ENCODE results near the gene ZNF17.

The ZNF17 gene

DNA sequence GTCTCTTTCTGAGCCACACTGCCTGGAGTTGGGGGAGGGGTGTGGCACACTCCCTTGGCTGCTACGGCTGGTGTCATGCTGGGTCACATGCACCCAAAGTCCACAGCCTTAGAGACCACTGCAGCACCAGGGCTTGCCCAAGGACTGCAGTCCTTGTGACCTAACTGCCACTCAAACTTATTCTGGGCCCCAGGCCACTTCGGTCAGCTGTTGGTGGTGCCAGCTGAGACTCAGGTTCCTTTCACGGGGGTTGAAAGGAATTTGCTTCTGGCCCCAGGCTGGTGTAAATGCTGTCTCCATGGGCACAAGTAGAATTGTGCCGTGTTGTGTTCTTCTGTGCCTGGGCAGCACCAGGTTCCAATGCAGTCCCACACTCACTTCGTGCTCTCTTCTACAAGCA lies 55.5 kb downstream of the ZNF17 start:
- no peaks in the 10 kb centered on the region for H3K9me2 ChIP-seq (replicated peaks; ENCODE audit: low read depth, low read length)
- no peaks in the 10 kb centered on the region for H3K79me2 ChIP-seq (ENCODE audit: insufficient read depth, low read length)
- TF ChIP-seq, protein P1, sequence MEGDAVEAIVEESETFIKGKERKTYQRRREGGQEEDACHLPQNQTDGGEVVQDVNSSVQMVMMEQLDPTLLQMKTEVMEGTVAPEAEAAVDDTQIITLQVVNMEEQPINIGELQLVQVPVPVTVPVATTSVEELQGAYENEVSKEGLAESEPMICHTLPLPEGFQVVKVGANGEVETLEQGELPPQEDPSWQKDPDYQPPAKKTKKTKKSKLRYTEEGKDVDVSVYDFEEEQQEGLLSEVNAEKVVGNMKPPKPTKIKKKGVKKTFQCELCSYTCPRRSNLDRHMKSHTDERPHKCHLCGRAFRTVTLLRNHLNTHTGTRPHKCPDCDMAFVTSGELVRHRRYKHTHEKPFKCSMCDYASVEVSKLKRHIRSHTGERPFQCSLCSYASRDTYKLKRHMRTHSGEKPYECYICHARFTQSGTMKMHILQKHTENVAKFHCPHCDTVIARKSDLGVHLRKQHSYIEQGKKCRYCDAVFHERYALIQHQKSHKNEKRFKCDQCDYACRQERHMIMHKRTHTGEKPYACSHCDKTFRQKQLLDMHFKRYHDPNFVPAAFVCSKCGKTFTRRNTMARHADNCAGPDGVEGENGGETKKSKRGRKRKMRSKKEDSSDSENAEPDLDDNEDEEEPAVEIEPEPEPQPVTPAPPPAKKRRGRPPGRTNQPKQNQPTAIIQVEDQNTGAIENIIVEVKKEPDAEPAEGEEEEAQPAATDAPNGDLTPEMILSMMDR (conservative IDR thresholded peaks at IDR 0.05; ENCODE audit: low read length) = no peak
- TF ChIP-seq EZH2phosphoT487 (IDR thresholded peaks at IDR 0.05; ENCODE audit: borderline replicate concordance) = no peak
- no peaks in the 10 kb centered on the region for H4K20me1 ChIP-seq (ENCODE audit: insufficient read depth, low read length, poor library complexity, severe bottlenecking)
- no peak overlapping the region for H3K9ac ChIP-seq (ENCODE audit: low read depth, low read length, poor library complexity, severe bottlenecking)
- no peaks in the 10 kb centered on the region for H3K27me3 ChIP-seq (ENCODE audit: insufficient read depth, low read length, poor library complexity, severe bottlenecking)
- H2AFZ ChIP-seq (ENCODE audit: low read length) = no peak overlapping the region
- peaks cover 7% of the 10 kb centered on the region; the same call in 1 of the 2 replicates for H3K9me3 ChIP-seq (ENCODE audit: insufficient read depth, low read depth, low read length)
- H3K36me3 ChIP-seq (ENCODE audit: insufficient read depth, low read length) = no peaks in the 10 kb centered on the region
- H3K4me3 ChIP-seq (ENCODE audit: low read length, poor library complexity, severe bottlenecking) = no peak overlapping the region
- no peaks in the 10 kb centered on the region for H3F3A ChIP-seq (ENCODE audit: low read depth)
- H3K4me1 ChIP-seq (ENCODE audit: insufficient read depth, low read length, poor library complexity, severe bottlenecking) = no peaks in the 10 kb centered on the region
- H3K4me2 ChIP-seq (ENCODE audit: low read depth, low read length, poor library complexity, severe bottlenecking) = no peak overlapping the region
